Measurements from ENCODE around the gene GPR62.
A peak's percentile ranks its signal among the peaks of the same experiment; 100 is the strongest.

The GPR62 gene

GRCh38 chr3:51994530-51994929 is 39.3 kb downstream of the GPR62 start:
- no peak for DNase-seq

GRCh38 chr3:51995346-51996163 is 40.4 kb downstream of the GPR62 start, which contains the start of gene RPL29:
TSS of gene RPL29 (minus strand) at chr3:51995895. CDS start at chr3:51995461, 434 bp downstream.
- peak; percentile 84 for DNase-seq

GRCh38 chr3:51997172-51997571 is 42.0 kb downstream of the GPR62 start:
- no peak for DNase-seq

GRCh38 chr3:51997935-51998596 is 42.9 kb downstream of the GPR62 start:
- no peak for DNase-seq

- no peak for DNase-seq
Observed at GRCh38 chr3:51998774-51999173, 43.6 kb downstream of the GPR62 start.

GRCh38 chr3:51999846-52000245 is 44.7 kb downstream of the GPR62 start:
- DNase-seq, result no peak

- peak; percentile 33 for DNase-seq
Observed at GRCh38 chr3:52001443-52001974, 46.3 kb downstream of the GPR62 start.

- no peak for DNase-seq
Observed at GRCh38 chr3:52002748-52003147, 47.6 kb downstream of the GPR62 start.

GRCh38 chr3:52004163-52004787 is 49.1 kb downstream of the GPR62 start:
- DNase-seq, result no peak

- no peak for DNase-seq
Observed at GRCh38 chr3:52004906-52005395, 49.8 kb downstream of the GPR62 start.

- DNase-seq, result no peak
Observed at GRCh38 chr3:52005571-52005986, 50.4 kb downstream of the GPR62 start.

- no peak for DNase-seq
Observed at GRCh38 chr3:52006017-52006819, 51.0 kb downstream of the GPR62 start.

- no peak for DNase-seq
Observed at GRCh38 chr3:52006820-52007133, 51.6 kb downstream of the GPR62 start.

Measured in GOT3 (cell line).